ENCODE measurements around the gene PIGH. TPM values are rescaled to one million over a fixed set of nuclear protein-coding genes. Genes with fewer than 3 reads are reported as not detected.
A peak's percentile ranks its signal among the peaks of the same experiment; 100 is the strongest.

Gene PIGH
- total and polyA plus RNA-seq, 3 donors from 2014 or later, result 44.1 to 69.3 (median 45.2) TPM

DNA sequence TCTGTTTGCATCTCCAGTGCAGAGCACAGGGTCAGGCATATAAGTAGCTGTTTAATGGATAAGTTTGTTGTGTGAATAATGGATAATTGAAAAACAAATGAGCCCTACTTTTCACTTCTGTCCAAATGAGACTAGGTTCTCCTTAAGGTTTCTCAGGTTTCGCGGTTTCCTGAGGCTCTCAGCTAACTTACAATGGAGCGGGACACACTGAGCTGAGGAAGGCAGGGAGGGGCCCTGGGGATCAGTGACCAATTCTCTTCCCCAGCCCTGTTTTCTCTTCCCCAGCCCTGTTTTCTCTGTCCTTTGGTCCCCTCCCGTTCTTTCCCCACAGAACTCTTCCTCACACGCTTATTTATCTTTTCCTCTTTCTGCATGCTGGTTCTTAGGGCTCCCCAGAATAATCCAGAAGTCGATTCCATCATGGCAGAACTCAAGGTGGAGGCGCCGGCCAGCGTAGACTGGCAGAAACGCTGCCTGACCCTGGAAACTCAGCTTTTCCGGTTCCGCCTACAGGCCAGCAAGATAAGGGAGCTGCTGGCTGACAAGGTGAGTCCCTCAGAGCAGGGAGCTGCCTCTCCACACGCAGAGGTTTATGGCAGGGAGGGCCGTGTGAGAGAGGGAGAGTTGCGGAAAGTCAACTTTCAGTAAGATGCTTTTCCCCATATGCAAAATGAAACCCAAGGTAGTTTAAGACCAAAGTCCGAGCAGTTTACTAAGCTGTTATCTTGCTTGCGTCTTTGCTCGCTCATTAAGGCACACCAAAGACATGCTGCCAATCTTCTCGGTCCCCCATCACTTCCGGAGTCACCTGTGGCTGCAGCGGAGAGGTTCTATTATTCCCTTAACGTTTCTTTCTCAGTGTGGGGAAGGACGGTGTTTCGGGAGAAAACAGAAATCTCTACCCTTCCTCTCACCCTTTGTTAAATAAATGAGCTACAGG, 58.4 kb downstream of the PIGH start:
- intact Hi-C loops (cut with DNase I; ENCODE audit: low total_unique reads), result no loop called here
- H3K36me3 ChIP-seq (ENCODE audit: low read depth, missing control alignments), result no peaks in the 10 kb centered on the region
- peak overlapping the region; percentile 3 to 24 for H3K4me3 ChIP-seq
- 30 to 40% methylated on average over 20 to 24 of the region's 24 CpGs for WGBS, 2 donors
- TF ChIP-seq, protein P1, sequence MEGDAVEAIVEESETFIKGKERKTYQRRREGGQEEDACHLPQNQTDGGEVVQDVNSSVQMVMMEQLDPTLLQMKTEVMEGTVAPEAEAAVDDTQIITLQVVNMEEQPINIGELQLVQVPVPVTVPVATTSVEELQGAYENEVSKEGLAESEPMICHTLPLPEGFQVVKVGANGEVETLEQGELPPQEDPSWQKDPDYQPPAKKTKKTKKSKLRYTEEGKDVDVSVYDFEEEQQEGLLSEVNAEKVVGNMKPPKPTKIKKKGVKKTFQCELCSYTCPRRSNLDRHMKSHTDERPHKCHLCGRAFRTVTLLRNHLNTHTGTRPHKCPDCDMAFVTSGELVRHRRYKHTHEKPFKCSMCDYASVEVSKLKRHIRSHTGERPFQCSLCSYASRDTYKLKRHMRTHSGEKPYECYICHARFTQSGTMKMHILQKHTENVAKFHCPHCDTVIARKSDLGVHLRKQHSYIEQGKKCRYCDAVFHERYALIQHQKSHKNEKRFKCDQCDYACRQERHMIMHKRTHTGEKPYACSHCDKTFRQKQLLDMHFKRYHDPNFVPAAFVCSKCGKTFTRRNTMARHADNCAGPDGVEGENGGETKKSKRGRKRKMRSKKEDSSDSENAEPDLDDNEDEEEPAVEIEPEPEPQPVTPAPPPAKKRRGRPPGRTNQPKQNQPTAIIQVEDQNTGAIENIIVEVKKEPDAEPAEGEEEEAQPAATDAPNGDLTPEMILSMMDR (IDR thresholded peaks at IDR 0.05), result no peak
- no peak for TF ChIP-seq POLR2A (IDR thresholded peaks at IDR 0.05)
- peaks cover 3% of the 10 kb centered on the region for H3K4me1 ChIP-seq
- DNase-seq, result no peak
- H3K27me3 ChIP-seq, result no peaks in the 10 kb centered on the region
- no peak overlapping the region for H3K27ac ChIP-seq
- H3K9me3 ChIP-seq, result no peaks in the 10 kb centered on the region

Small RNA genes within 50 kb of the gene (small RNA-seq; reads per million reads assigned to genes)
- gene AL132640.3 (0 reads per million in 2 donors), gene RF00019 (0 reads per million in 2 donors)

Other genes starting within 250 kb of the PIGH start
- 100 to 1,000 TPM in 1 of 2 donors, 10 to 100 TPM in 1; 75.6 to 103 TPM for gene ATP6V1D, start 240.5 kb downstream of the PIGH start, total RNA-seq
- 68.0 TPM for gene ATP6V1D, start 240.5 kb downstream of the PIGH start, polyA plus RNA-seq (ENCODE audit: insufficient read depth, low read depth, low replicate concordance)
- 10 to 100 TPM; 82.1 to 83.9 TPM for gene EIF2S1, start 239.9 kb downstream of the PIGH start, total RNA-seq
- 158 TPM for gene EIF2S1, start 239.9 kb downstream of the PIGH start, polyA plus RNA-seq (ENCODE audit: insufficient read depth, low read depth, low replicate concordance)
- 1 to 10 TPM; 4.2 to 5.7 TPM for gene PLEK2, start 188.1 kb downstream of the PIGH start, total RNA-seq
- 7.1 TPM for gene PLEK2, start 188.1 kb downstream of the PIGH start, polyA plus RNA-seq (ENCODE audit: insufficient read depth, low read depth, low replicate concordance)
- gene TMEM229B, start 111.5 kb downstream of the PIGH start, total RNA-seq, result 10 to 100 TPM; 59.6 to 77.4 TPM
- gene TMEM229B, start 111.5 kb downstream of the PIGH start, polyA plus RNA-seq (ENCODE audit: insufficient read depth, low read depth, low replicate concordance), result 12.6 TPM
- gene PLEKHH1, start 67.0 kb downstream of the PIGH start, total RNA-seq, result 10 to 100 TPM; 49.1 to 61.3 TPM
- gene PLEKHH1, start 67.0 kb downstream of the PIGH start, polyA plus RNA-seq (ENCODE audit: insufficient read depth, low read depth, low replicate concordance), result 21.4 TPM
- gene ARG2, start 19.7 kb upstream of the PIGH start, total RNA-seq, result 1 to 10 TPM; 3.8 to 5.1 TPM
- 5.3 TPM for gene ARG2, start 19.7 kb upstream of the PIGH start, polyA plus RNA-seq (ENCODE audit: insufficient read depth, low read depth, low replicate concordance)
- 10 to 100 TPM; 65.0 to 72.7 TPM for gene VTI1B, start 74.4 kb upstream of the PIGH start, total RNA-seq
- 143 TPM for gene VTI1B, start 74.4 kb upstream of the PIGH start, polyA plus RNA-seq (ENCODE audit: insufficient read depth, low read depth, low replicate concordance)
- 10 to 100 TPM; 82.4 to 87.5 TPM for gene RDH11, start 95.5 kb upstream of the PIGH start, total RNA-seq
- 63.2 TPM for gene RDH11, start 95.5 kb upstream of the PIGH start, polyA plus RNA-seq (ENCODE audit: insufficient read depth, low read depth, low replicate concordance)
- gene RDH12, start 101.6 kb upstream of the PIGH start, total RNA-seq, result under 1 TPM; 0.37 to 0.63 TPM
- 0.40 TPM for gene RDH12, start 101.6 kb upstream of the PIGH start, polyA plus RNA-seq (ENCODE audit: insufficient read depth, low read depth, low replicate concordance)
- gene ZFYVE26, start 216.3 kb upstream of the PIGH start, total RNA-seq, result 10 to 100 TPM; 32.7 to 34.6 TPM
- gene ZFYVE26, start 216.3 kb upstream of the PIGH start, polyA plus RNA-seq (ENCODE audit: insufficient read depth, low read depth, low replicate concordance), result 9.4 TPM
- gene RAD51B, start 219.5 kb upstream of the PIGH start, total RNA-seq, result 10 to 100 TPM; 19.1 to 22.5 TPM
- 5.5 TPM for gene RAD51B, start 219.5 kb upstream of the PIGH start, polyA plus RNA-seq (ENCODE audit: insufficient read depth, low read depth, low replicate concordance)